IPS-18c (cell line): ENCODE results near the gene FNDC11.

Experiments
- H3K4me3 ChIP-seq: 2 replicates; pipeline ENCODE4 v1.7.0; 2013; ENCODE audit warnings: low read depth, mild to moderate bottlenecking, low read length, moderate library complexity; ENCODE audit not compliant: insufficient read depth
- H3K9me3 ChIP-seq: one replicate; pipeline ENCODE4 v1.6.1; 2013; ENCODE audit warnings: mild to moderate bottlenecking, low read length, moderate library complexity; ENCODE audit not compliant: control insufficient read depth, insufficient read depth

Gene FNDC11

DNA sequence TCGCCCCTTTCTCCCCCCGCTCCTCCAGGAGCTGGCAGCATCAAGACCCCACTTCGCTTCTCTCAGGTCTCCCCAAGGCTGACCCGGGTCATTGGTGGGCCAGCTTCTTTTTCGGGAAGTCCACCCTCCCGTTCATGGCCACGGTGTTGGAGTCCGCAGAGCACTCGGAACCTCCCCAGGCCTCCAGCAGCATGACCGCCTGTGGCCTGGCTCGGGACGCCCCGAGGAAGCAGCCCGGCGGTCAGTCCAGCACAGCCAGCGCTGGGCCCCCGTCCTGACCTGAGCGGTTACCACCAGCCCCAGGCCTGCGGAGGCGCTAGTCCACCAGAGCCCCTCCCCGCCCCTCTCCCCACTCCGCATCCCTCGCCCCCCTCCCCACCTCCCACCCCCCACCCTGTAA lies 32.4 kb upstream of the FNDC11 start:
- H3K9me3 ChIP-seq = no peaks in the 10 kb centered on the region
- H3K4me3 ChIP-seq = peak overlapping the region; percentile 87

DNA sequence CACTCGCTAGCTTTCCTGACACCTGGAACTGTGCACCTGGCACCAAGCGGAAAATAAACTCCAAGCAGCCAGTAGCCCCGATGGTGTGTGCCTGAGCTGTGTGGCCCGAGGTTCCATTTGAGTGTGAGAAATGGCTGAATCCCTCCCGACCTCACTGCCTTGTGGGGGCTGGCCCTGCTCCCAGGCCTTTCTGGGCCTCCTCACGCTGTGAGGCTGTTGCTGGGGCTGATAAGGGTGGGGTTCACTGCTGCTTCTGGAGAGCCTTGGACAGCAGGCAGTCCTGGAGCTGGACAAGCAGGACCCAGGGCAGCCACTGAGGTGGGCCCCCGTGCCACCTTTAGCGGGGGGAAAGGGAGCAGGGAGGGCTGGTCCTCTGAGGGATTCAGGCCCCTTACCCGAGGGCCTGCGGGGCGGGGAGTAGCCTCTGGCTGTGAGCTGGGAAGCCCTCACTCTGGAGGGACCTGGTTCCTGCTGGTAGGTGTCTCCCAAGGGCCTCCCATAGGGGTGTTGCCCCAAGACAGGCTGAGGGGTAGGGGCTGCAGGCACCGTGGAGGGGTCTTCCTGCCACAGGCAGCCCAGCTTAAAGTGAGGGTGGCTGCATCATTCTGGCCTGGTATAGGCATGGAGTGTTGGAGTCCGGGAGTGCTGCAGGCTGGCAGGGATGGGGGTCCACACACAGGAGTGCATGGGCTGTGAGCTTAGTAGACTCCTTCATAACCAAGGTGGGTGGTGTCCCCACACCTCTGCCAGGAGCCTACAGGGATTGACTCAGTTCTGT lies 31.7 kb upstream of the FNDC11 start:
- H3K4me3 ChIP-seq = peak overlapping the region; percentile 38

DNA sequence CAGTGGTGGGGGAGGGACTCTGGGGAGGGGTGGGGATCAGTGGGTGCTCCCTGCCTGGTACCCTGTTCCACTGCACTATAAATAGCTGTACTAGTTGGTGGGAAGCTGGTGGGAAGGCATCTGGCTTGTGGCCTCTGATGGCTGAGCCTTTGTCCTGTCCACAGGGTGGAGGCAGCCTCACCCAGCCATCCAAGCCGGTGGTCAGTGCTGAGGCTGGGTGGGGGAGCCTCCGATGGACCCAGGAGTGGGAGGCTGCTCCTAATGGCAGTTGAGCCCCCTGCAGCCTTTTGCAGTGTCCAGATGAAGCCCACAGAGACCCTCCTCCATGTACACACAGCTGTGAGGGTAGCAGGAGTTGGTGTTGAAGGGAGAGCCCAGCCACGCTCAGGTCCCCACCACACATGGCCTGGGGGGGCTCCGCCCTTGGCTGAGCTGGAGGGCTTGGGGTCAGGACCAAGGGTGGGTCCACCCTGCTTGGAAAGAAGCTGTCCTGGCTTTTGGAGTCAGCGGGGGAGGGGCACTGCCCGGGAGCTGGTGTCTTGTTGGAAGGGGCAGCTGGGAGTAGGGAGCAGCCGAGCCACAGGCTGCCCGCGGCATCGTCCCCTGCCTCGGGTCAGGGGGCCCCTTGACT lies 30.9 kb upstream of the FNDC11 start:
- Histone ChIP-seq H3K9me3 (no peaks in the 10 kb centered on the region), H3K4me3 (no peak overlapping the region; the same call in 1 of the 2 replicates)

More for the DNA sequence above, 31.7 kb upstream of the FNDC11 start:
- no peaks in the 10 kb centered on the region for H3K9me3 ChIP-seq

DNA sequence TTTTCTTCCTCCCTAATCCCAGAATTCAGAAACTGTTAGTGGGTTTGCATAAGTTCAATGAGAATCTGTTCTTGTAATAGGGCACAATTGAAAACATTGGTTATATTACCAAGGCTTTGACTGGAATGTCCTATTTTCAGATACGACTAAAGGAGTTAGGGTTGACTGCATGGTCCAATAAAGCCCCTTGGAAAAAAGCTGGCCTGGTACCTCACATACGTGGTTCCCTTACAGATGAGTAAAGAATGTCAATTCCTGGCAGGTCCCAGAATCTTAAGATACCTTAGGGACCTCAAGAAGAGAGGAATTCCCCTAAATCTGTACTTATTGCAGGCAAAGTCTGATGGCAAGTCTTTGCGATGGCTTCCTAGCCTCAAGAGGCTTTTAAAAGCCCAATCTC lies 28.8 kb upstream of the FNDC11 start:
- Histone ChIP-seq H3K9me3 (no peaks in the 10 kb centered on the region), H3K4me3 (no peak overlapping the region)

DNA sequence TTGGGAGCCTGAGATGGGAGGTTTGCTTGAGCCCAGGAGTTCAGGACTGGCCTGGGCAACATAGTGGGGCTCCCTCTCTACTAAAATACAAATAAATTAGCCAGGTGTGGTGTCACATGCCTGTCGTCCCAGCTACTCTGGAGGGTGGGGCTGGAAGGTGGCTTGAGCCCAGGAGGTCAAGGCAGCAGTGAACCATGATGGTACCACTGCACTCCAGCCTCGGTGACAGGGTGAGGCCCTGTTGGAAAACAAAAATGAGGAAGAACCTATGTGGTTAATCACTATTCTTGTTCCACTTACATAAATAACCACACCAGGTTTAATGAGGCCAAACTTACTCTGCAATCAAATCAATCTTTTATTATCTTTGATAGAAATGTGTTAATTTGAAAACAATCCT lies 28.0 kb upstream of the FNDC11 start:
- H3K4me3 ChIP-seq = no peak overlapping the region
- no peaks in the 10 kb centered on the region for H3K9me3 ChIP-seq

DNA sequence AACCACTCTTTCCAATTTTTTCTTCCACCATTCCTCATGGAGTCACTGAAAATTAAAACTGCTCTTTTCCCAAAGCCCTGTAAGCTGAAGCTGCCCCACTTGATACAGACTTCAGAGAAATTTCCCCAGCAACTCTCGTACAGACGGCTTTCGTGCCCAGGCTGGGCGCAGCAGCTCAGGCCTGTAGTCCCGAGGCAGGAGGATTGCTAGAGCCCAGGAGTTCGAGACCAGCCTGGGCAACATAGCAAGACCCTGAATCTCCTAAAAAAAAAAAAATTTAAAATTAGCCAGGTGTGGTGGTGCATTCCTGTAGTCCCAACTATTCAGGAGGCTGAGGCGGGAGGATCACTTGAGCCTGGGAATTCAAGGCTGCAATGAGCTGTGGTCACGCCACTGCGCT lies 26.8 kb upstream of the FNDC11 start:
- no peak overlapping the region for H3K4me3 ChIP-seq
- H3K9me3 ChIP-seq = no peaks in the 10 kb centered on the region

DNA sequence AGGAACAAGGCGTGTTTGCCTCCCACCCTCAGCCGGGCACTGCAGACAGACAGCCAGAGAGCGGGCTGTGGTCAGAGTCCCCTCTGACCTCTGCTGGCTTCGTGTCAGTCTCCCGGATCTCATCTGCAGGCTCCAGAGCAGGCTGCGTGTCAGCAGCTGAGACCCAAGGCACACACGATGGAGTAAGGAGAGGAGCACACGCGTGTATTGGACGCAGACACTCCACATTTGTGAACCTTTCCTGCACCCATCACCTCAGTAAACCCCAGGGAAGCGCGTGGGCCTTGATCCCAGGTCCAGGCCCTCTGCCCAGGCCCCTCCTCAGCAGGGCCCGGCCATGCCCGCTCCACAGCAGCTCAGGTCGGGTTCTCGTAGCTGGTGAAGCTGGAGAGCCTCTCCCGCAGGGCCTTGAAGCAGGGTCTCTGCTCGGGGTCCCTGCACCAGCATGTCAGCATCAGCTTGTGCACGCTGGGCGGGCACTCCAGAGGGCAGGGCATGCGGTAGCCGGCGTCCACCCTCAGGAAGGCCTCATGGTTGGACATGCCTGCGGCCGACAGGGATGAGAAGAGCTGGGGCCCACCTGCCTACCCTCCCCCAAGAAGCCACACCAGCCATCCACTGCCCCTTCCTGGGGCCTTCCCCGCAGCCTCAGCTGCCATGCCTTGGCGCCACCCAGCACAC lies 24.6 kb upstream of the FNDC11 start:
- Histone ChIP-seq H3K4me3 (no peak overlapping the region), H3K9me3 (no peaks in the 10 kb centered on the region)

DNA sequence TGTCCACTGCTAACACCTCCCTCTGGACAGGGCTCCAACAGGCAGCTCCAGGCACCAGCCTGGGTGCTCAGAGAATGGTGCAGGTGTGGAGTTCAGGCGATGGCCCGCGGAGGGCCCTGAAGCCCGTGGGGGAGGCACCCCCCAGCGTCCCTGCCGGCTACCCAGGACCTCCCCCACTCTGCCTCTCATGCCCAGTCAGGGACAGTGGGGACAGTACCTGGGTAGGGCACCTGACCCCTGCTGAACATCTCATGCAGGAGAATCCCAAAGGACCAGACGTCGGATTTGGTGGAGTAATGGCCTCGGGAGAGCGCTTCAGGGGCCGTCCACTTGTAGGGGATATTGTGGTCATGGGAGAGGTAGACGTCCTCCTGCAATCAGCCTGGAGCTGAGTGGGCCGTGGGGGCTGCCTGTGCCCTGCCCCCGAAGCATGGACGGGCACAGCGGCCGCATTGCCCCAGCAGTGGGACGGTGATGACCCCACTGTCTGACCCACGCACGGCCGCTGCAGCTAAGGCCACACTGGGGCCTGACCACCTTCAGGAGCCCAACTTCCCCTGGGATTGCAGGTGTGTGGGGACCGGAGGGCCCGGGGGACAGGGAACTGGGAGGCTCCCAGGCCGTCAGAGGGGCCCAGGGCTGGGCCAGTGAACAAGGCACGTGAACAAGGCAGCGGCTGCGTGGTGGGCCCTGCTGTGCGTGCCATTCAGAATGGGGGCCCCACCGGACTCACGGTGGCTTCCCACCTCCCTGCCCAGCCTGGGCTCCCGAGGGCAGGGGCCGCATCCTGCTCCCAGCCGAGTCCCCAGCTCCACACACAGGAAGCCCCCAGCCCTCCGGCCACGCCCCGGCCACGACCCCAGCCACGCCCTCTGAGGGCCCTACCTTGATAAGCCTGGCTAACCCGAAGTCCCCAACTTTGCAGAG lies 23.8 kb upstream of the FNDC11 start:
- no peak overlapping the region for H3K4me3 ChIP-seq

DNA sequence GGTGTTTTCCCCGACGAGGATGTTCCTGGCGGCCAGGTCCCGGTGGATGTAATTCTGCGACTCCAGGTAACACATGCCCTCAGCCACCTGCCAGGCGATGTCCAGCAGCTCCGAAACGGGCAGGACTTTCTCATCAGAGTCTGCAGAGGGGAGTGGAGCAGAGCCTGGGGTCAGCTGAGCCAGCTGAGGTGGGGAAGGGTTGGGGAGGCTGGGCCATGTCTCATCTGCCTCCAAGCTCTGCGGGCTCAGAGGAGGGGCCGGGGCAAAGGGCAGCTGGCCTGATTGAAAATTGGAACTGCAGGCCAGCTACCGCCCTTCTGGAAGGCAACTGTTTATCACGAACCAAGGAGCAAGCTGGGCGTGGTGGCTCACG lies 23.2 kb upstream of the FNDC11 start:
- Histone ChIP-seq H3K9me3 (no peaks in the 10 kb centered on the region), H3K4me3 (no peak overlapping the region)

More for the DNA sequence above, 23.8 kb upstream of the FNDC11 start:
- no peaks in the 10 kb centered on the region for H3K9me3 ChIP-seq

DNA sequence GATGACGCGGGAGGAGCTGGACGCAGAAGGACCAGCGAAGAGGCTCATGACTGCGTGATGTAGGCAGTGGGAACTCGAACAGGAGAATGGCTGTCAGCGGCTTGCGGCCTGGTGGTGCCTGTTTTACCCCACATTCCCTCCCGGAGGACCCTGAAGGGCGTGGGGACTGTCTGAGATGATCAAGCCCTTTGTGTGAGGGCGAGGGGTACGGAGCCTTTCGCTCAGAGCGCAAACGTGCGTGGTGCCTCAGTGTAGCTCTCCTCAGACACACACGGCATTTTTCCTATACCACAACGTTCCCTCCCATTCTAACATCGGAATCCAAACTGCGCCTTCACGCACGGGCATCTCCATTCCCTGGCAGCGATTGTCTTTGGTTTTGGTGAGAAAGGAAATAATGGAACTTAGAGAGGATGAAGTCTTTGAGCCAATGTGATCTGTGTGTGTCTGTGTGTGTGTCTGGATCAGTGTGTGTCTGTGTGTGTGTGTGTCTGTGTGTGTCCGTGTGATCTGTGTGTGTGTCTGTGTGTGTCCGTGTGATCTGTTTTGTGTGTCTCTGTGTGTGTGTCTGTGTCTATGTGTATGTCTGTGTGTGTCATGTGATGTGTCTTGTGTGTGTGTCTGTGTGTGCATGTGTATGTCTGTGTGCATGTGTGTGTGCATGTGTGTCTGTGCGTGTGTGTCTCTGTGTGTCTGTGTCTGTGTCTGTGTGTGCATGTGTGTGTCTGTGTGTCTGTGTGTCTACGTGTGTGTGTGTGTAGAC lies 22.1 kb upstream of the FNDC11 start:
- no peaks in the 10 kb centered on the region for H3K9me3 ChIP-seq
- H3K4me3 ChIP-seq = no peak overlapping the region

DNA sequence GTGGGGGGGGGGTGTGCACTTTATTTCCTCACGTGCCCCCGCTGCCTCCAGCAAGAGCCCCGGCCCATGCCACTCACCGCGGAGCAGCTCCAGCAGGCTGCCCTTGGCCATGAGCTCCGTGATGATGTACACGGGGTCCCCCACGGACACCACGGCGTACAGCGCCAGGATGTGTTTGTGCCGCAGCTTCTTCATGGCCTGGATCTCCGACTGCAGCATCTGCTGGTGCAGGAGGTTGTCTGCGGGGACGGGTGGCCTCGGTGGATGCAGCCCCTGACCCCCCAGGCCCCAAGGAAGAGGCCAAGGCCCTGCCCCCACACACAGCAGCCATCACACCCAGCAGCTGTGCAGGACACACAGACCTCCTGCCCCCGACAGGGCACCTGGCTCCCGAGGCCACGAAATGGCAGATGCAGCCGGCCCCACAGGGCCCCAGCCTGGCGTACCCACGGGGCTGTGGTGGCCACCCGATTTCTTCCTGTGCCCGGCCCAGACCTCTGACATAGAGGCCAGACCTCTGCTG lies 21.4 kb upstream of the FNDC11 start:
- H3K4me3 ChIP-seq = no peak overlapping the region
- H3K9me3 ChIP-seq = no peaks in the 10 kb centered on the region

DNA sequence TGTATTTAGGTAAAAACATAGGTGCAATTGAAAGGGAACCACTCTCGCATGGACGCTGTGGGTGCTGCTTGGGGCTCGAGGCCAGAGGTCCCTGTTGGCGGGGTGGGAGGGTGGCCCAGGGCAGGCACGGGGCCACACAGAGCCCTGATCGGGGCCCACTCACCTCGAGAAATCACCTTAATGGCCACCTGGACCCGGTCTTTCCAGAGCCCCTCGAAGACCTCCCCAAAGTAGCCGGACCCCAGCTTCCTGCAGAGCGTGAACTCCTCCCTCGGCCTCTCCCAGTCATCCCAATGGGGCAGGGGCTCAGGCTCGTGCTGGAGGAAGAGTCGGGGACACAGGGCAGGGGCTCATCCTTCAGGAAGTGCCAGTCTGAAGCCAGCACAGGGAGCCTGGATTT lies 20.6 kb upstream of the FNDC11 start:
- H3K4me3 ChIP-seq = no peak overlapping the region
- no peaks in the 10 kb centered on the region for H3K9me3 ChIP-seq

DNA sequence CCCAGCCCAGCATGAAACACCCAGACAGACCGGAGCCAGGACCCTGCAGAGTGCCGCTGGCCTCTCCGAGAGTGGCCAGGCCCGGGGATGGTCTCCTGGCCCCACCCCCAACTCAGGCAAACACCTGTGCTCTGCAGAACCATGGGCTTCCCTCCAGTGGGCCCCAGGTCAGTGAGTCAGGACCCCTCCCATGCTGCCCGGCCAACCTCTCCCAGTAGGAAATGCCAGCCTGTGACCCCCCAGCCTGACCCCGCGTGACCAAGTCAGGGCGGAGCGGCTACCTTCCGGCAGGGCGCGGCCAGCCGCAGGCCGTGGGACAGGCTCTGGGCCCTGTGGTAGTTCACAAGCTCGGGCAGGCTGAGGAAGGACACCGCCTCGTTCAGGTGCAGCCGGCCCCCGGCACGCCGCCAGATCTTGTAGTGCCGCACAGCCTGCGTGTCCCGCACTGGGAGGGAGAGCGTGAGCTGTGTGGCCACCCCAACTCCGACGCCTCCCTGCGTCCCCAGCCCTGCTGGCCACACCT lies 20.0 kb upstream of the FNDC11 start:
- H3K9me3 ChIP-seq = no peaks in the 10 kb centered on the region
- no peak overlapping the region for H3K4me3 ChIP-seq

DNA sequence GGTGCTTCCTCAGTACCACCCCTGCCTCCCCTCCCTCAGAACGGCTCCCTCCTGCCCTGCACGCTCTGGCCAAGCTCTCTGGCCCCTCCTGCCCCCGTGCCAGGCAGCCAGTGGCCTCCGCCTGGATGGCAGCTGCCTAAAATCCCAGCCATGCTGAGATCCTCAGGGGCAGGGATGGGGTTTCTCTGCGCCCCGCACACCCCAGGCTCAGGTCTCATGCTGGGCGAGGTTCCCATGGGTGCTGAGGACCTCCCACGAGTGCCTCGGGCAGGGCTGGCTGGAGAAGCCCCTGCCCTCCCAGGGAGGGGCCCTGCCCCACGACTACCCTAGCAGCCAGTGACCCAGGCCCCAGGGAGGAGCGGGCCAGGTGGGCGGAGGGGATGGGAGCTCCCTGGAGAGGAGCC lies 19.5 kb upstream of the FNDC11 start:
- Histone ChIP-seq H3K4me3 (no peak overlapping the region), H3K9me3 (no peaks in the 10 kb centered on the region)

DNA sequence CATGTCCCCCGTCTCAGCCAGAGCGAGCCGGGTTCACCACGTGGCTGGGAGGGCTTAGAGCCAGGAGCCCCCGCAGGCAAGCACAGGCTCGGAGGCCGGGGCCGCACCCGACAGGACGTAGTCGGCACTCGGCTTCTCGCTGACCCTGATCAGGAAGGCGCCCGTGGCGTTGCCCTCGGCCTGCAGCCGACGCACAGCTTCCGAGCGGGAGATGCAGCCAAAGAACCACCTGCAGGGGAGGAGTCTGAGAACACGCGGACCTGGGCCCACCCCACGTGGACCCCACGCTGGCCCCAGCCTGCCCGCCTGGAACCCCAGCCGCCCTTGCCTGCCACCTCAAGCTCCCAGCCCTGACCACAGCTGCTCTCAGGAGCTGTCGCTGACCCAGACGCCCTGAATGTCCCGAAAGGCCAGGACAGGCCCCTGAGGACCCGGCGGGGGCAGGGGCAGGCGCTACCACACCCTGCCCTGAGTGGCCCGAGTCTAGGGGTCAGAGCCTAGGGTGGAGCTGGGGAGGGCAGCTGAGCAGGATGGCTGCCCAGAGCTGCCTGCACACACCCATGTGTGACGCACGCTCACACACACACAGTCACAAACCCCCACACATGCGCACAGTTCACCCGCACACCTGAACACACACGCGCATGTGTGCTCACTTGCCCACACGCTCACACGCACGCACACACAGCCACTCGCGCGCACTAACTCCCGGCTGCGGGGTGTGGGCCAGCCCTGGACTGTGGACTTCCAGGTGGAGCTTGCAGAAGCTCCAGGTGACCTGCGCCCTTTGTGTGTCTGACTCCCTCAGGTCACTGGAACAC lies 18.9 kb upstream of the FNDC11 start:
- no peak overlapping the region for H3K4me3 ChIP-seq

More for the DNA sequence above, 18.9 kb upstream of the FNDC11 start:
- H3K9me3 ChIP-seq = no peaks in the 10 kb centered on the region
